NCI-H774 (cell line): ENCODE measurements around the gene KNL1.
A peak's percentile ranks its signal among the peaks of the same experiment; 100 is the strongest.
"Not testable (repeated sequence)": the region's sequence is repeated elsewhere in the genome, so short reads cannot be mapped to it uniquely, and the experiment has no call there.

ENCODE experiments used
- DNase-seq: peaks from one replicate; lab custom pipeline; 2025; lab: John Stamatoyannopoulos, UW

KNL1 gene

GRCh38 chr15:40584191-40584590 lies 9.9 kb upstream of the KNL1 start:
- peak; percentile 18 for DNase-seq

- DNase-seq, result no peak
Observed at GRCh38 chr15:40590667-40591050, 3.4 kb upstream of the KNL1 start.

GRCh38 chr15:40591389-40591788 lies 2.7 kb upstream of the KNL1 start:
- no peak for DNase-seq

GRCh38 chr15:40593165-40593564 lies 884 bp upstream of the KNL1 start:
- DNase-seq, result no peak

GRCh38 chr15:40594429-40594836 lies 384 bp downstream of the KNL1 start:
- DNase-seq, result peak; percentile 36

- no peak for DNase-seq
Observed at GRCh38 chr15:40595219-40595618, 1.2 kb downstream of the KNL1 start.

GRCh38 chr15:40595773-40596172 lies 1.7 kb downstream of the KNL1 start:
- DNase-seq, result no peak

- no peak for DNase-seq
Observed at GRCh38 chr15:40597024-40597423, 3.0 kb downstream of the KNL1 start.

- no peak for DNase-seq
Observed at GRCh38 chr15:40598126-40598525, 4.1 kb downstream of the KNL1 start.

GRCh38 chr15:40598672-40599071 lies 4.6 kb downstream of the KNL1 start:
- DNase-seq, result no peak

- DNase-seq, result no peak
Observed at GRCh38 chr15:40600956-40601355, 6.9 kb downstream of the KNL1 start.

GRCh38 chr15:40603935-40604334 lies 9.9 kb downstream of the KNL1 start:
- no peak for DNase-seq

- no peak for DNase-seq
Observed at GRCh38 chr15:40613080-40613479, 19.0 kb downstream of the KNL1 start.

GRCh38 chr15:40618023-40618422 lies 24.0 kb downstream of the KNL1 start:
- no peak for DNase-seq

- DNase-seq, result no peak
Observed at GRCh38 chr15:40618906-40619305, 24.9 kb downstream of the KNL1 start.

- no peak for DNase-seq
Observed at GRCh38 chr15:40623361-40623760, 29.3 kb downstream of the KNL1 start.

- no peak for DNase-seq
Observed at GRCh38 chr15:40630313-40630712, 36.3 kb downstream of the KNL1 start.

- DNase-seq, result no peak
Observed at GRCh38 chr15:40633178-40633577, 39.1 kb downstream of the KNL1 start.

GRCh38 chr15:40637221-40637745 lies 43.2 kb downstream of the KNL1 start:
- no peak for DNase-seq

GRCh38 chr15:40639677-40640076 lies 45.6 kb downstream of the KNL1 start:
- DNase-seq, result no peak

GRCh38 chr15:40647523-40647922 lies 53.5 kb downstream of the KNL1 start:
- no peak for DNase-seq

- no peak for DNase-seq
Observed at GRCh38 chr15:40650479-40650878, 56.4 kb downstream of the KNL1 start.

GRCh38 chr15:40660686-40661085 lies 66.6 kb downstream of the KNL1 start:
- DNase-seq, result no peak

- no peak for DNase-seq
Observed at GRCh38 chr15:40664909-40665308, 70.9 kb downstream of the KNL1 start.

GRCh38 chr15:40676290-40676689 lies 82.2 kb downstream of the KNL1 start:
- not testable (repeated sequence) for DNase-seq
